ENCODE data around the gene TECTB.

TECTB gene

DNA sequence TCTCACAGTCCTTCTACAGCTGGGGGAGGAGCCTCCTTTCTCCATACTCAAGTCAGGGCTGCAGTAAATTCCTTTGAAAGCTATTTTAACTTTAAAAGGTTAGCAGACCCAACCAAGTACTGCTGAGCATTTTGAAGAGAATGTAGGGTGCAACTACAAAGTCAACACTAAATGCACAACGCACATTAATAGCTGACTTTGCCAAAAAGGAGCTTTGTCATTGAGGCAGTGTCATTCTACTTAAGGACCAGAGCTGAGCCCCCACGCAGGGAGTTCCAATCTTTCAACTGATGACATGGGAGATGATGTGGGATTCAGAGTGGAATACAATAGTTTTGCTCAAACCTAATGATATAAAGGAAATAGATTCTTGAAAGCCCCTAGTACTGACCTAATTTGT lies 20.3 kb downstream of the TECTB start:
- H3K4me1 ChIP-seq (ENCODE audit: control insufficient read depth, insufficient read depth, low read length), result no peaks in the 10 kb centered on the region
- H3K36me3 ChIP-seq (ENCODE audit: control insufficient read depth, insufficient read depth, low read length), result no peaks in the 10 kb centered on the region
- H3K27me3 ChIP-seq (ENCODE audit: control insufficient read depth, insufficient read depth, low read length, poor library complexity, severe bottlenecking), result no peaks in the 10 kb centered on the region
- no peak overlapping the region for H3K27ac ChIP-seq (ENCODE audit: insufficient read depth, low read depth, low read length, poor library complexity, severe bottlenecking)
- H3K9me3 ChIP-seq (ENCODE audit: control insufficient read depth, low read length), result no peaks in the 10 kb centered on the region
- 86 to 95% methylated on average over 2 of the region's 2 CpGs for WGBS, 2 experiments
- H3K4me3 ChIP-seq (ENCODE audit: insufficient read depth, low read depth, low read length), result no peak overlapping the region

DNA sequence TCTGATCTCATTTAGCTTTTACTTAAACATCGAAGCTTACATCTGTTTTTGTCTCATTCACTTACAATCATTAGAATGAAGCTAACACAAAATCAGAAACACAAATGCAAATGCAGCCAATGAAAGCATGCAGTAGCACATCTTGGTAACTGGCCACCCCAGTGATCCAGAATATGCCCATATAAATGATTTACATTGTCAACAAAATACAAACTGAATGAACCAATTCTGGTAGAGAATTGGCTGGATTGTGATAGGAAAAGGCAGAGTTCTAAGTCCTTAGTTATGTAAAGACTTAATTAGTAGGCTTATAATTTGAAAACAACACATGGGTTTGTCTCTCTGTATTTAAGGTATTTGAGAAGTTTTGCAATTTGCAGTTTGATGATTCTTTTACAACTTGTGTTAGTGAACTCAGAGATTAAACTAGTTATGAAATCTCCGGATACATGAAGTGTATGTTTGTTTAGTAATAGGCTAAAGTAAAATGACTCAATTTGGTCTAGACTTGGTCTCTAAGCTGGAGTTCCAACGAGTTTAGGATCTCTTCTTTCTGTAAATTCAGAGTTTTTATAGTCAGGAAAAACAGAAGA lies 21.2 kb downstream of the TECTB start:
- WGBS, 2 experiments, result 83 to 90% methylated on average over 3 of the region's 3 CpGs
- Histone ChIP-seq H3K36me3 (ENCODE audit: control insufficient read depth, insufficient read depth, low read length) (no peaks in the 10 kb centered on the region), H3K27me3 (ENCODE audit: control insufficient read depth, insufficient read depth, low read length, poor library complexity, severe bottlenecking) (no peaks in the 10 kb centered on the region), H3K4me3 (ENCODE audit: insufficient read depth, low read depth, low read length) (no peak overlapping the region), H3K9me3 (ENCODE audit: control insufficient read depth, low read length) (no peaks in the 10 kb centered on the region), H3K4me1 (ENCODE audit: control insufficient read depth, insufficient read depth, low read length) (no peaks in the 10 kb centered on the region), H3K27ac (ENCODE audit: insufficient read depth, low read depth, low read length, poor library complexity, severe bottlenecking) (no peak overlapping the region)

DNA sequence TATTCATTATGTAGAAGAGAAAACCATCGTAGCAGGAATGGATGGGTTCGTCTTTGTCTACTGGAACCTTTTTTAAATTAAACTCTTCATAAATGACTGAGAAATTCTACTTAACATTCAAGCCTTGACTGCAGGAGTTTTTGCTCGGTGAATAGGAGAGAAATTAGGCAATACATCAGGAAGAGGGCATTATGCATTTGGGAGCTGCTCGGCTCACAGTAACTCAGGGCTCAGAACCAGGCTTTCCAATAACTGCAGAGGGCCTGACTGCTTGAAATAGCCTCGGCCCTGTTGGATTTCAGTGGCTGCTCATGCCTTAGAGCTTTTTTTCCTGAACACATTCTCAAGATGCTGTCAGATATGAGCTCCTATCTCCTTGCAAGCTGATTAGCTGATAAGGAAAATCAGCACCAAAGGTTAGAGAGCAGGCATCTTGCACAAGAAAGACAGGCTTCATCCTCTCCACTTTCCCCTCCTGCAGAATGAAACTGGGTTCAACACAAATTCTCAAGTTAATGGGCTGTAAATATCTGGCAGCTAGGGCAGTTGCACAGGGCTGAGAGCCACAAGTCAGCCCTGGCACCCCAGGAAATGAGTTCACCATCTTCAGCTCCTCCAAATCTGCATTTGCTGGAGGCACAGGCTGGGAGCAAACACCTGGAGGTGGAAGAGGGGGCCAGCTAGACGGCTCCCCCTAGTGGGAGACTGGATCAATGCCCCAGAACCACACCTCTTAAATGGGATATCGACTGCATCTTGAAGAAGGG lies 24.3 kb downstream of the TECTB start:
- H3K9me3 ChIP-seq (ENCODE audit: control insufficient read depth, low read length), result no peaks in the 10 kb centered on the region
- H3K4me3 ChIP-seq (ENCODE audit: insufficient read depth, low read depth, low read length), result no peak overlapping the region
- H3K27ac ChIP-seq (ENCODE audit: insufficient read depth, low read depth, low read length, poor library complexity, severe bottlenecking), result no peak overlapping the region
- no peaks in the 10 kb centered on the region for H3K4me1 ChIP-seq (ENCODE audit: control insufficient read depth, insufficient read depth, low read length)
- 52% methylated on average over 7 of the region's 7 CpGs for WGBS, 2 experiments
- no peaks in the 10 kb centered on the region for H3K36me3 ChIP-seq (ENCODE audit: control insufficient read depth, insufficient read depth, low read length)
- no peaks in the 10 kb centered on the region for H3K27me3 ChIP-seq (ENCODE audit: control insufficient read depth, insufficient read depth, low read length, poor library complexity, severe bottlenecking)

DNA sequence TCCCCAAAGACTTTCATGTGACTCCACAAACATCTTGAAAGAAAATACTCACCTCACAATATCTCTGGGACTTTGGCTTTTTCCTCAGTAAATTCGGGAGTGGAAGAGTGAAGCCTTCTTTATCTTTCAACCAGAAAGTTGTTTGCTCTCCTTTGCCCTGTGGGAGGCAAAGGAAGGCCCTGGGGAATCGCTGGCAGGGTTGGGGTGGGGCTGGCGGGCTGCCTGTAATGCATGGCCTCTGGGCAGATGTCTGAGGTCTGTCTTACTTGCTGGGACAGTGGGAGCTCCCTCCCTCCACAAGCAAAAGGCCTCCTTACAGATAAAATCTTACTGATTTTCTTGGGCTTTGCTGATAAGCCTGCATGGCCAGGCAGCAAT lies 24.9 kb downstream of the TECTB start:
- 35 to 36% methylated on average over 3 of the region's 3 CpGs for WGBS, 2 experiments
- H3K9me3 ChIP-seq (ENCODE audit: control insufficient read depth, low read length), result no peaks in the 10 kb centered on the region
- H3K36me3 ChIP-seq (ENCODE audit: control insufficient read depth, insufficient read depth, low read length), result no peaks in the 10 kb centered on the region
- H3K27me3 ChIP-seq (ENCODE audit: control insufficient read depth, insufficient read depth, low read length, poor library complexity, severe bottlenecking), result no peaks in the 10 kb centered on the region
- no peak overlapping the region for H3K4me3 ChIP-seq (ENCODE audit: insufficient read depth, low read depth, low read length)
- H3K4me1 ChIP-seq (ENCODE audit: control insufficient read depth, insufficient read depth, low read length), result no peaks in the 10 kb centered on the region
- no peak overlapping the region for H3K27ac ChIP-seq (ENCODE audit: insufficient read depth, low read depth, low read length, poor library complexity, severe bottlenecking)

DNA sequence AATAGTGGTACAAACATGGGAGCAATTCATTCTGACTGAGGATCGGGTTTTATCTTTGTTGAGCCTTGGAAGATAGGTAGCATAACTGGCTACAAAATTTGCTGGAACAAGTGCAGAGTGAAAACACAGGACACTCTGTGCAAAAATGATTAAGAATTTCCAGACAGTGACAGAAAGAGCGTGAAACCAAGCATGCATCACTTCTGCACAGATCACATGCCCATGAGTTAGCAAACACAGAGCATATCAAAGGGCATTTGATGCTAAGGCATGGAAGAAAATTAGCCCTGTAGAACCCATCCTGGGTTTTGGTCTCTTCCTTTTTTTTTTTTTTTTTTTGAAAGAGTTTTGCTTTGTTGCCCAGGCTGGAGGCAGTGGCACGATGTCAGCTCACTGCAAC lies 28.3 kb downstream of the TECTB start:
- WGBS, 2 experiments, result 97 to 98% methylated on average over 3 of the region's 3 CpGs
- Histone ChIP-seq H3K4me1 (ENCODE audit: control insufficient read depth, insufficient read depth, low read length) (no peaks in the 10 kb centered on the region), H3K27ac (ENCODE audit: insufficient read depth, low read depth, low read length, poor library complexity, severe bottlenecking) (no peak overlapping the region)

DNA sequence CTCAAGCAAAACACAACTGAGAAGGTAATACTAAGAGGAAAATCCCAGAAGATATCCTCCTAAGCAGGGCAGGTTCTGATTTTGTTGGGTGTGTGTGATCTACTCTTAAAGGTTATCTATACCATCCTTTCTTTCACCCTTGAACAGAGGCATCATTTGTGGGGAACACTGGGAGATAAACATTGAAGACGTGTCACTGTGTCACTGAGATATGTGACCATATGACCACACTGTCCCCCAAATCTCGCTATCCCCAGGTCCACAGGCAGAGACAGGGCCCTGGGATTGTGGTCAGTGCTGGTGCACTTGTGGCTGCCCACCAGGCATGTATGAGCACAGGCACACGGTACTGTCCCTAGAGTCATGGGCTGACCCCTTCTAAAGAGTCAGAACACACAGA lies 30.0 kb downstream of the TECTB start:
- H3K27ac ChIP-seq (ENCODE audit: insufficient read depth, low read depth, low read length, poor library complexity, severe bottlenecking), result no peak overlapping the region

More for the DNA sequence above, 28.3 kb downstream of the TECTB start:
- no peaks in the 10 kb centered on the region for H3K27me3 ChIP-seq (ENCODE audit: control insufficient read depth, insufficient read depth, low read length, poor library complexity, severe bottlenecking)
- H3K9me3 ChIP-seq (ENCODE audit: control insufficient read depth, low read length), result no peaks in the 10 kb centered on the region
- no peaks in the 10 kb centered on the region for H3K36me3 ChIP-seq (ENCODE audit: control insufficient read depth, insufficient read depth, low read length)
- H3K4me3 ChIP-seq (ENCODE audit: insufficient read depth, low read depth, low read length), result no peak overlapping the region

DNA sequence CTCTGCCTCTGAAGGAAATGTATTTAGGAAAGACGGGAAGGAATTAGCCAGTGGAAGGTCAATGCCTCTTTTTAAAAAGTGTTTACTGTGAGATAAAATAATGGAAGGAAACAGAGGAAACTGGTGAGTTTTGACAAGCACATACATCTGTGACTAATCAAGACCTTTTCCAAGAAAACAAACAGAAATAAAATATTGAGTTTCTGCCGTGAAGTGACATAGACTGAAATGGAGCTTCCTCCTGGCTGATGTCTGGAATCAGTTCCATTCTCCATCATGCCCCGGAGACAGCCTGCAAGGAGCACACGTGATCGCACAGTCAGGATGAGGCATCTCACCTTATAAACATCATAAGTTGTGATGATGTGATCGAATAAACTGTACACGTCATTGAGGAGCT lies 30.7 kb downstream of the TECTB start:
- no peaks in the 10 kb centered on the region for H3K27me3 ChIP-seq (ENCODE audit: control insufficient read depth, insufficient read depth, low read length, poor library complexity, severe bottlenecking)
- no peaks in the 10 kb centered on the region for H3K9me3 ChIP-seq (ENCODE audit: control insufficient read depth, low read length)
- no peak overlapping the region for H3K4me3 ChIP-seq (ENCODE audit: insufficient read depth, low read depth, low read length)
- no peaks in the 10 kb centered on the region for H3K36me3 ChIP-seq (ENCODE audit: control insufficient read depth, insufficient read depth, low read length)
- no peaks in the 10 kb centered on the region for H3K4me1 ChIP-seq (ENCODE audit: control insufficient read depth, insufficient read depth, low read length)
- no peak overlapping the region for H3K27ac ChIP-seq (ENCODE audit: insufficient read depth, low read depth, low read length, poor library complexity, severe bottlenecking)
- 88 to 96% methylated on average over 7 of the region's 7 CpGs for WGBS, 2 experiments

More for the DNA sequence above, 30.0 kb downstream of the TECTB start:
- no peaks in the 10 kb centered on the region for H3K9me3 ChIP-seq (ENCODE audit: control insufficient read depth, low read length)
- no peaks in the 10 kb centered on the region for H3K27me3 ChIP-seq (ENCODE audit: control insufficient read depth, insufficient read depth, low read length, poor library complexity, severe bottlenecking)
- H3K36me3 ChIP-seq (ENCODE audit: control insufficient read depth, insufficient read depth, low read length), result no peaks in the 10 kb centered on the region
- WGBS, 2 experiments, result 88 to 94% methylated on average over 3 of the region's 3 CpGs
- H3K4me1 ChIP-seq (ENCODE audit: control insufficient read depth, insufficient read depth, low read length), result no peaks in the 10 kb centered on the region
- no peak overlapping the region for H3K4me3 ChIP-seq (ENCODE audit: insufficient read depth, low read depth, low read length)

DNA sequence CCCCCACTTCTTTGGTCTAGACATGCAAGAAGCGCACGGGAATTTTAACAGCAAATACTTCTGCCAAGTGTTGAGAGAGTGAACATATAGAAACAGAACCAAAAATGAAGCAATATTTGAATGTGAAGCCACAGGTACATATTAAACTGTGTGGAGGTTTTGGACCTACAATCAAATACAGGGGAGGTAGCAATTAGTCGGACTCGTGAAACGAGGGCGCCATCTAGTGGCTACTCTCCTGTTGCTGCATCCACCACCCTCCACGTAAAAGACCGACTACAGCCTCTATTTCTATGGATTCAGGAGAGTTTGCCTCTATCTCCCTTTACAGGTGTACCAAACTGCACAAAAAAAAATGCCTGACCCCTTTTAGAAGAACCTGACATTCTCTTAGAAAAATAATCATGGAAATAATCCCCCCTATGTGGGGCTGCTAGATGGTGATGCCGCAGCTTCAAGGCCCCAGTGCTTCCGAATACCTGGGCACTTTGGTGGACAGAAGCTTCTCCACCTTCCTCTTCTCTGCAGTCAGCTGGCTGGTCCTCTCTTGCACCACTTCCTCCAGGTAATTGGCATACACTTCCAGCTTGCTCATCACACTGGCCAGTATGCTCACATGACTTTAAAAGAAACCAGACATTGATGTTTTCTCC lies 31.7 kb downstream of the TECTB start:
- 30 to 31% methylated on average over 10 of the region's 10 CpGs for WGBS, 2 experiments
- H3K4me1 ChIP-seq (ENCODE audit: control insufficient read depth, insufficient read depth, low read length), result no peaks in the 10 kb centered on the region
- H3K27me3 ChIP-seq (ENCODE audit: control insufficient read depth, insufficient read depth, low read length, poor library complexity, severe bottlenecking), result no peaks in the 10 kb centered on the region
- no peaks in the 10 kb centered on the region for H3K9me3 ChIP-seq (ENCODE audit: control insufficient read depth, low read length)
- H3K36me3 ChIP-seq (ENCODE audit: control insufficient read depth, insufficient read depth, low read length), result no peaks in the 10 kb centered on the region
- no peak overlapping the region for H3K4me3 ChIP-seq (ENCODE audit: insufficient read depth, low read depth, low read length)
- no peak overlapping the region for H3K27ac ChIP-seq (ENCODE audit: insufficient read depth, low read depth, low read length, poor library complexity, severe bottlenecking)

DNA sequence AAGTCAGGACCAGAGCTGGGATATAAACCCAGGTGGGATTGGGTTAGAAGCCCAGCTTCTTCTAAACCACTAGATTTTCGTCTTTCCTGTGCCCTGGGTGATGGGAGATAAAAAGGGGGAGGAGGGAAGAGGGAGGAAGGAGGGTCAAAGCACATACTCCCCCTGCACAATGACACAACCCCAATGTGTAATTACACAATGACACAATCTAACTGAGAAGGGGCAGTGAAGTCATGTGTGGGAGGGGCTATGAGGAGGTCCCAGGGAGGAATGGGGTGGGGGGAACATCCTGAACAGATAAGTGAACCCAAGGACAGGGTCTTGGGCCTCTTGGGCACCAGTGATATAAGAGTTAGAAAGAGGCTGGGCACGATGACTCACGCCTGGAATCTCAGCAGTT lies 44.5 kb downstream of the TECTB start:
- no peaks in the 10 kb centered on the region for H3K9me3 ChIP-seq (ENCODE audit: control insufficient read depth, low read length)
- no peak overlapping the region for H3K27ac ChIP-seq (ENCODE audit: insufficient read depth, low read depth, low read length, poor library complexity, severe bottlenecking)
- no peaks in the 10 kb centered on the region for H3K27me3 ChIP-seq (ENCODE audit: control insufficient read depth, insufficient read depth, low read length, poor library complexity, severe bottlenecking)
- H3K36me3 ChIP-seq (ENCODE audit: control insufficient read depth, insufficient read depth, low read length), result no peaks in the 10 kb centered on the region
- 86 to 97% methylated on average over 3 of the region's 3 CpGs for WGBS, 2 experiments
- no peaks in the 10 kb centered on the region for H3K4me1 ChIP-seq (ENCODE audit: control insufficient read depth, insufficient read depth, low read length)
- H3K4me3 ChIP-seq (ENCODE audit: insufficient read depth, low read depth, low read length), result no peak overlapping the region

DNA sequence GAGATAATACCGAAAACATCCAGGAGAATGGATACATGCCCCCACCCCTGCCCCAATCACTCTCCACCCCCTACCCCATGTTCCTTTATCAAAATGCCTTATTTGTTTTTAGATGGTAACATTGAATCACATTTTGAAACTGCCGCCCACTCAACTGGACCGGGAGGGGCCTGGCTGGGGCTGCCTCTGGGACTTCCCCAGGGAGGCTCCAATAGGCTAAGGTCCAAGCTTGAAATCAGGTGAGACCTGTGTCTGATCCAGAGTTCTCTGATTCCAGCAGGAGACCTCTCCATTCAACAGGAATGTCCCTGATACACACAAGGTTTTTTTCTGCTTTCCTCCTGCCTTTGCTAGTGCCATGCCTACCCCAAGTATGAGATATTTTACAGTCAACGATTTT lies 47.0 kb downstream of the TECTB start:
- Histone ChIP-seq H3K36me3 (ENCODE audit: control insufficient read depth, insufficient read depth, low read length) (no peaks in the 10 kb centered on the region), H3K27ac (ENCODE audit: insufficient read depth, low read depth, low read length, poor library complexity, severe bottlenecking) (no peak overlapping the region), H3K4me3 (ENCODE audit: insufficient read depth, low read depth, low read length) (no peak overlapping the region), H3K4me1 (ENCODE audit: control insufficient read depth, insufficient read depth, low read length) (no peaks in the 10 kb centered on the region), H3K27me3 (ENCODE audit: control insufficient read depth, insufficient read depth, low read length, poor library complexity, severe bottlenecking) (no peaks in the 10 kb centered on the region), H3K9me3 (ENCODE audit: control insufficient read depth, low read length) (no peaks in the 10 kb centered on the region)
- WGBS, 2 experiments, result 91 to 95% methylated on average over 4 of the region's 4 CpGs

Data from ectodermal cell (in vitro differentiated cells).